Fibroblast of upper back skin (primary cell): Measurements from ENCODE around the gene TRABD2B.

Experiments
- DNase-seq: peaks from one replicate; pipeline ENCODE4 v3.0.0-alpha.2; 2013

Gene TRABD2B

DNA sequence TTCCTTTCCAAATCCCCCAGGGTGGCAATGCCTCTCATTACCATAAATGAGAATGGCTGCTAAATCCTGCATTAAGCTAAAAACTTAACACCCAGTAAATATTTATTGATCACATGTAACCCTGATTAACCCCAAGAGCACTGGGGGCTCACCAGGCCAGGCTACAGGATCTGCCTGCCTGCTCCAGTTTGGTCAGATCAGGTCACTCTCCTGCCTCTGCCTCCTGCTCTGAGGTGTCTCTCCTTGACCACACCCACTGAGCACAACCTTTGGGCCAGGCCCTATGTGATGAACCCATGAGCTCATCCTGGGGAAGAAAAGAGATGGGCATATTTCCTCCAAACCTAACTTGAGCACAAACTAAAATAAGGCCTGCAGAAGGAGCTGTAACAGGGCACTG is 93.5 kb downstream of the TRABD2B start:
- DNase-seq: no peak

DNA sequence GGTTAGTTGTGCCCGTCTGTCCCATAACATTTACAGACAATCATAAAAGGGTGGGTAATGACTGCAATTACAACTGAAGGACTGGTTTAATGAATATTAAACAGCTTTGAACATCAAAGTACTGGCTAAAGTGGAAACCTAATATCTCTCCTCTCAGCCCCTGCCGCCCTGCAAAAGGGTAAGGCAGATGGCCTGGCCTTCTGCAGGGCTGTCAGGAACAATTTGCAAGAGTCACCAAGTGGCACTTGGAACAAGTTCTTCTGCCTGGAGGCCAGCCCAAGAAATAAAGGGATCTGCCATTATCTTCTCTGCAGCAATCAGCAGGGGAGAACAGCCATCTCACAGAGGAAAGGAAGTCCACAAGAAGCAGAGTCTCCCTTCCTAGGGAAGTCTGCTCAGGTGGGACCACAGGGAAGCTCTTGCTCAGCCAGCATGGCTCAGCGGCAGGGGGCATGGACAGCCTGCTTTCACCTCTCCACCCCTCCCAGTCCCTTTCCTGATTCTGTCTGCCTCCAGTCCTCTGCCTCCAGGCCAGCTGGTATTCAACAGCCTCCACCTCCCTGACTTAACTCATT is 96.1 kb downstream of the TRABD2B start:
- DNase-seq: no peak

- DNase-seq: no peak
Observed at GRCh38 chr1:47898133-47898845, 98.9 kb downstream of the TRABD2B start.

DNA sequence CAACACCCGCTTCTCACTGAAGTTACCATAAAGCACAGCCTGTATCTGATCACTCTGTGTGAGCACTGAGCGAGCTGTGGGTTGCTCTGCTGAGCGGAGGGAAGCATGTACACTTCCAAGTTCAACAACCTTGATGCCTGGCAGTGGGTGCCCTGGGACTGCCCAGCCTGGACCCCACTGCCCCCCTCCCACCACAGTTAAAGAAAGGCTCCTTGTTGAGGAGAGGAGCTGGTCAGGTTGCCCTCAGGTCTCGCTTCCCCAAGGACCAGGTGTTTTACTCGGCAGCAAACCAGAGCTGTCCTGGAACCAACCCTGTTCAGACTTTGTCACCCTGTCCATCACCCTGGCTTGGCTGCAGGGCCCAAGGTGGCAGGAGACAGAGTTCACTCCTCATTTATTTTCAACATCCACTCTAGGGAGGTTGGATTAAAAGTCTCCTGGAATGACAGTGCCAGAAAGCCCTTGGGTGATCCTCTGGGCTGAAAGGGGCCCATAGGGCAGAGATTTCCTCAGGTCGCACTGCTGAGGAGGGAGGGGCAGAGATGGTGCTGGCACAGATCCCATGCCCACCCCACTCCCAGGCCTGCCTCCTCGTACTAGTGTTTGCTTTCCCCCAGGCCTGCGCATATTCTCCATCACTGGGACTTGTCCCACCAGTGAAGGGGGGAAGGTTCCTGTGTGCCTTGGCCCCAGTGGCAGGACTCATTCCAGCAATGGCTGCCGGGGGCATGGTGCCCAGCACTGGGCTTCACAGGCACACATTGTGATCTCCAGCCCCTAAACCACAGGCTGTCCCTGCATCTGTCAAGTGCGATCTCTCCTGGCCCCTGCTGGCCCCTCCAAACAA is 101.7 kb downstream of the TRABD2B start:
- DNase-seq: no peak

DNA sequence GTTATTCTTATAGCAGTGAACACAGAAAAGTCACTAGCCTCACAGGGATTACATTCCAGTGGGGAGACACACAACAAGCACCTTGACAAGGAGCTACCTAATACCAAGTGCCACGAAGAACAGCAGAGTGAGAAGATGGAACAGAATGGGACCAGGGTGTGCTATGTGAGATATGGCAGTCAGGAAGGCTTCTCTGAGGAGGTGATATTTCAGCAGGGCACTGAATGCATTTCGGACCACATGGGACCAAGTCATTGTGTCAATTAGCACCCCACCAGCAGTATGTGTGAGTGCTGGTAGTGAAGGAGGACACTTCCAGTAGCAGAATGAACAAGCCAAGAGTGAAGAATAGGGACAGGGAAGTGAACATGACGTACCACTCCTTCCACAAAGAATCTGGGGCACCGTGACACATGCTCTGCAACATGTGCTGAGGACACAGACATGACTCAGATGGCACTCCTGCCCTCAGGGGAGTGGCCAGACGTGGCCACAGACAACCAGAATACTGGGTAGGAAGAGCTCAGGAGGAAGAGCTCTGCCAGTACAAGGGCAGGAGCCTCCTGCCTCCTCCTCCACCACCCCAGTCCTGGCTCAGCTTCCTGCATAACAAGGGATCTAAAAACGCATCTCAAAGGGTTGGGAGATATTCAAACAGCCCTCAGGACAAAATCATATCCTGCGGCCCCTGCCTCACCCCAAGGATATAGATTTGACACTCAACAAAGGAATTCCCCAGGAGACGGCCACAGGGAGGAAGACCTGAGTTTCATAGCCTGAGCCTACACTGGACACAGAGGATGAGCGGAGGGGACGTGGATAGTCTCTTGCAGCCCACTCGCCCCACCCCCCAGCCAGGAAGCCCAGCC is 102.5 kb downstream of the TRABD2B start:
- peak; percentile 23 for DNase-seq

DNA sequence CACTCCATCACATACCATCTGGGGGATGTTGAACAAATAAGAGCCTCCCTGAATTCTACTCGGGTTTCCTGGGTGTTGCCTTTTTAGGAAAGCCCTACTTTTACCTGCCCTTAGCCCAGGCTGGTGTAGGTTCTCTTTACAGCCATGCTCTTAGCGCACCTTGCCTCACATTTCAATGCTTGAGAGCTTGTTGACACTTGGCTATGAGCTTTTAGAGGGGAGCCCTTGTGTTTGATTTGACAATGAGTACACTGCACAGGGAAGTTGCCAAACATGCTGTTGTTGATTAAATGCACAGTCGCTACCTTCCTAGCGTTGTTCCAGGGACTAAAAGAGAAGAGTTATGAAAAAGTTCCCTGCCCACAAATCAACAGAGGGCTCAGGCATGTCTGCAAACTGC is 103.8 kb downstream of the TRABD2B start:
- no peak for DNase-seq

DNA sequence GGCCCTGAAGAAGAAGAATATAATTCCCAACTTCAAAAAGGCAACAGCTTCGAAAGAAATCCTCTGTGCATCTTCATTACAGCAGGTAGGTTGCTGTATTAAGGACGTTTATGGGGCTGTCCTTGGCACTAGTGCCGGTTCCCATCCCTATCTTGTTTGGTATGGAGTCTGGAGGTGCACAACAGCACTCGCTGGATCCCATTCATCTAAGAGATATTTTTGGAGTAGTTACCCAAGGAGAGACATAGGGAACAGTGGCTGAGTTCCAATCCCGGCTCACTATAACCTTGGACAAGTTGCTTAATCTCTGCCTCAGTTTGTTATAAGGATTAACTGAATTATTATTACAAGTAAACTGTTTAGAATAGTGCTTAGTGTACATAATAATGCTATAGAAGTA is 106.4 kb downstream of the TRABD2B start:
- DNase-seq: no peak

GRCh38 chr1:47888294-47888629 is 108.9 kb downstream of the TRABD2B start:
- DNase-seq: no peak

DNA sequence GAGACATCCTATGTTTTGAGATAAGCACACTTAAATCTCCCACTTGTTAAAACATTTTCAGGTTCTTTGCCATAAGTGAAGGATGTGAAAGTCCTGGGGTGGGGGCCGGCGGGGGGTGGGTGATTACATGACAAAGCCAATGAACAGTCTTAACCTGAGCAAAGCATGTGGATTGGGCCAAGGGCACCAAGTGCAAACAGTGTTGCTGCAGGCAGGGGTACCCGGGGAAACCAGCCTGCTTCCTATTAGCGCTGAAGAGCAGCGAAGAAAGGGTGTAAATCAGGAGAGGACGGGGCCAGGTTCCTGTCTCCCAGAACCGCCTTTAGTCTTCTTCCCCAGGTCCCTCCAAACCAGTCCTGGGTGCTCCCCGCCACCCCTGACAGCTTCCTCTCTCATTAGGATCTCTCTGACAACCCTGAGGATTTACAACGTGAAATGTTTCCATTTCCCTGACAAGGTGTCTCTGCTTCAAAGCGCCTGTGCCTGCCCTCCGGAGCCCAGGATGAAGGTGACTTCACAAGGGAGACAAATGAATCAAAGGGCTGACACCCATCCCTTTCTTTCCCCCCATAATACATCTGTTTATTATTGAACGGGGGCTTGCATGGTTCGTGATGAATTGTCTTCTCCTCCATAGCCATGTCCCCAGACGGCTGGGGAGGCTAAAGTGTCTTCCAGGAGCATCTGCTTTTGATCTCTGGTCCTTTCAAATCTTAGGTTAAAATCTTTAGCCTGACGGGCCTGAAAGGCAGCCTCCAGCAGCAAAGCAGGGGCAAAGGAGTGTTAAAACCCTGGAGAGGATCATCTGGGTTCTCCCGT is 109.5 kb downstream of the TRABD2B start:
- no peak for DNase-seq

DNA sequence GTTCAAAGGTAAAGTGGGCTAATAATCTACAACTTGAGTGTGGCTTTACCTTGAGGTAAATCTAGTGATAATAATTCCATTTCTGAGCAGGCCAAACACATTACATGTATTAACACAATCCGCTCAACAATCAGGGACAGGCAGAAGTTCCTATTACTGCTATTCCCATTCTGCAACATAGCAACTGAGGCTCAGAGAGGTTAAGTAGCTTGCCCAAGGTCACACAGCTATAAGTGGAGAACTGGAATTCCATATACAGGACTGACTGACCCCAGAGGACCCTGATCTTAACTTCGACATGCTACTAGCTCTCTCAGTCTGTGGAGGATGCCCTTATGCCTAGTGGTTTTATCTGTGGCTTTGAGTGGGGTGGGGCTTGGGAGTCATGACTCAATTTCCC is 110.1 kb downstream of the TRABD2B start:
- no peak for DNase-seq

- DNase-seq: no peak
Observed at GRCh38 chr1:47886141-47886540, 111.0 kb downstream of the TRABD2B start.

DNA sequence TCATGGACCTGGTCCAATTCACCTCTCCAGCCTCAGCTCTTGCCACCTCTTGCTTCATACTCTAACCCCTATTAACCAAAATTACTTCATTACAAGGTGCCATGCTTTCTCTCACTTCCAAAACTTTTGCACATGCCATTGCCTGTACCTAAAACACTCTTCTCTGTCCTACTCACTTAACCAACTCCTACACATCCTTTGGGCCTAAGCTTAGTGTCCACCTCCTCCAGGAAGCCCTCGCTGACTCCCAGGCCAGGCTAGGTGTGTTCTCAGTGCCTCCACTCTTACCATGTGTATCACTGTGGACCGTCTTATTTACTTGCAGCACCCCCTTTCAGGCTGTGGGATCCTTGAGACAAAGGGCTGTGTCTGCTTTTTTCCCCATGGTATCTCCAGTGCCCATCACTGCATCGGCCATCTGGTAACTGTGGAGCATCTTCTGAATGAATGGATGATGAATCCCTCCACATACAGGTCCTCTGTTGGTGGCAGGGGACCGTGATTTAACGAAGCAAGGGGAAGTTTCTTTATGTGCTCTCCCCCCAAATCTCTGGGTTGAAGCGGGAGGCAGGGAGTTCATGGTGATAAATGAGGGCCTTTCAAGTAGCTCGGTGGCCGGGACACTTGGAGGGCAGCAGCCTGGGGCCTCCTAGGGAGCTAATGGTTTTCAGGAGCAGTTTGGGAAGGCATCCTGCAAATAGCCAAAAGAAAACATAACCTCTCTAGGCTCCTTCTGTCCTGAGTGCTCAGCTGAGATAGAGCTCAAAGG is 111.9 kb downstream of the TRABD2B start:
- no peak for DNase-seq

DNA sequence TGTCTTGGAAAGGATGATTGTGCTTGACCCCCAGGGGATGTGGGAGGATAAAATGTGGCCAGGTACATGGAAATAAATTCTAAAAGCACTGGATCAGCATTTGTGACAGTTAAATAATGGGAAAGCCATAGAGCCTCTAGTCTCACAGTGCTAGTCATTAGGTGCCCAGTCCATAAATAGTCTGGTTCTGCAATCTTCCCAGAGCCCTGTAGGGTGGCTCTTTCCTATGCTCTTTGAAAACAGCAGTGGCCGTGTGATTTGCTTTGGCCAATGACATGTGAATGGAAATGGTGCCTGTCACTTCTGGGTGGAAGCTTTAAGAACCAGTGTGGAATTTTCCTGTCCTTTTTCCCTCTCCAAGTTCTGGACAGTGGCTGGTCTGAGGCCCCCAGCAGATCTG is 113.2 kb downstream of the TRABD2B start:
- DNase-seq: no peak

- DNase-seq: peak; percentile 82
Observed at GRCh38 chr1:47881505-47882442, 115.4 kb downstream of the TRABD2B start.

DNA sequence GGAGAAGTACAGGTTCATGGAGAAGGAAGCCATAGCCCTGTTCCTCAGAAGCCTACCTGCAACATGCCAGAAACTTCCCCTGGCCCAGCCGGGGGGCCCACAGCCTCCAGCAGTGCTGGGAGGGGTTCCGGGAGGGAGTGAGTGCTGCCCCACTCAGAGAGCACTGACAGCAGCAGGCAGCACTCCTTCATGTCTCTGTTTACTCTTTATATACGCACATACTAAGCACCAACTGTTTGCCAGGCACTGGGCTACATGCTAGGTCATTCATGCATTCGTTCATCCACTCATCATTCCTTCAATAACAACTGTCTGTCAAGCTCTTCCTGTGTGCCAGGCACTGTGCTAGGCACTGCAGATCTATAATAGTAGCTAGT is 120.6 kb downstream of the TRABD2B start:
- DNase-seq: no peak

DNA sequence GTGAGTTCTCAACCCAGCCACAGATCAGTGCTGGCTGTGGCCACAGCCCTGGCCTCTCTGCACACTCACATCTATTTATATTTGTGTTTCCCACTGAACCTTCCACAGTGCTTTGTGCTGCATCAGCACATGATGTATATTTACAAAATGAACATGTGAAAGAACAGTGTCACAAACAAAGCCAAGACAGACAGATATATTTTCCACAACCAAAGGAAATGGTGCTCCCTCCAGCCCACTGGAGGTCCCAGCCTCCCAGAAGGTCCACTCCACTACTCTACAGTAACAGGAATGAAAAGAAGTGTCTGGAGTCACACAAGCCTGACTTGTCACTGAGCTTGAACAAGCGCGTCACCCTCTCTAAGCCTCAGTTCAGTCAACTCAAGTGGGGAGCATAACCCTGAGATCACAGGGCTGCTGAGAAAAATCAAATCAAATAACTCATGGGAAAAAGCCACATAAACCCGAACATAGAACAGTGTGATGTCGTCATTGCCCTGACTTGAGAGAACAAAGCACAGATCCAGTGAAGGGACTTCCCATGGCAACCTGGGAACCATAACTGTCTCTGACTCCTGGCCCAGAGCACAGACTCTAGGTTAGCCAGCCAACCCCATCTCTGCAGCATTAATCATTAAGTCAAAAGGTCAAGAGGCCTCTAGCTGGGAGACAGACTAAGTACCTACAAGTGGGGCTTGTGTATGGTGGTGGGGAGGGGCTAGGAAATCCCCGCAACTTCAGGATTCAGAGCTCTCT is 121.2 kb downstream of the TRABD2B start:
- no peak for DNase-seq

DNA sequence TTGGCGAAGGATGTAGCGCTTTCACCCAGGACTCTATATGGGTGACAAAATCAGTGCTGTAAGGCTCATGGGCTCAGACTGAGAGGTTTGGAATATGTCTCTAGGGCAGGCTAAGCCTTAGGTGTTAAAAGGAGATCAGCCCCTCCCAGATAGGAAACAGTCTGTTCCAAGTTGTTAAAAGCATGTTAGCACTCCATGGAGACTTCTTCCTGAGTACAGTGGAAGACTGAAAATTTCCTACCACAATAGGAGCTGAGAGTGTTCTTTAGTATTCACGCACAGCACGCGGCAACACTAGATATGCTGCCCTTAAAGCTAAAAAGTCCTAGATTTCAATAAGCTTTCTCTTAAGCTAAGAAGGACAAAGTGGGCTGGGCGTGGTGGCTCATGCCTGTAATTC is 122.1 kb downstream of the TRABD2B start:
- no peak for DNase-seq

GRCh38 chr1:47873337-47873736 is 123.8 kb downstream of the TRABD2B start:
- no peak for DNase-seq

GRCh38 chr1:47872886-47873285 is 124.3 kb downstream of the TRABD2B start:
- no peak for DNase-seq
